HG02588 (cell line): Measurements from ENCODE around the gene THADA.
A peak's percentile ranks its signal among the peaks of the same experiment; 100 is the strongest.
"Not testable (repeated sequence)": the region's sequence is repeated elsewhere in the genome, so short reads cannot be mapped to it uniquely, and the experiment has no call there.

ENCODE experiments used
- ATAC-seq: cut with Tn5 transposase; IDR thresholded peaks from one replicate; pipeline ENCODE4 v1.9.1; 2021; ENCODE audit warnings: mild to moderate bottlenecking, moderate library complexity; ENCODE audit not compliant: unreplicated experiment

THADA gene

GRCh38 chr2:43284967-43285366 is 310.9 kb downstream of the THADA start:
- ATAC-seq: no peak

- not testable (repeated sequence) for ATAC-seq
Measured at GRCh38 chr2:43284347-43284746, 311.5 kb downstream of the THADA start.

- ATAC-seq: no peak
Measured at GRCh38 chr2:43280994-43281393, 314.8 kb downstream of the THADA start.

DNA sequence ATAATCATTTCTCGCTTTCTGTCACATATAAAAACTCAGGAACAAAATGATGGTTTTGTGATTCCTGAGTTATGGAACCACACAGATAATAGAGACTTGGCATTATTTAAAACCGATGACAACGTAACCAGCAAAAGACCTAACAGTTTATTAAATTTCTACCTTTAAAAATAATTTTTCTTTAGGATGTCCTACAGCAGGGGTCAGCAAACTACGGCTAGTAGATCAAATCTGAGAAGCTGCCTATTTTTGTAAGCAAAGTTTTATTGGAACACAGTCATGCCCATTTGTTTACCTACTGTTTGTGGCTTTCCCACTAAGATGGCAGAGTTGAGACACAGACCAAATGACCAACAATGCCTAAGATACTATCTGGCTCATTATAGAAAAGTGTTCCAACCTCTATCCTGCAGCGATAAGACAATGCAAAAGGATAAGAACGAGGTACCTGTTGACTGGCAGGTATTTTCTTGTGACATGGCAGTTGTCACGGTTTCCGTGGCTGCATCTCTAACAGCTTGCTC is 316.5 kb downstream of the THADA start:
- ATAC-seq: no peak

- no peak for ATAC-seq
Measured at GRCh38 chr2:43278564-43279220, 317.1 kb downstream of the THADA start.

- ATAC-seq: no peak
Measured at GRCh38 chr2:43276962-43277391, 318.9 kb downstream of the THADA start.

DNA sequence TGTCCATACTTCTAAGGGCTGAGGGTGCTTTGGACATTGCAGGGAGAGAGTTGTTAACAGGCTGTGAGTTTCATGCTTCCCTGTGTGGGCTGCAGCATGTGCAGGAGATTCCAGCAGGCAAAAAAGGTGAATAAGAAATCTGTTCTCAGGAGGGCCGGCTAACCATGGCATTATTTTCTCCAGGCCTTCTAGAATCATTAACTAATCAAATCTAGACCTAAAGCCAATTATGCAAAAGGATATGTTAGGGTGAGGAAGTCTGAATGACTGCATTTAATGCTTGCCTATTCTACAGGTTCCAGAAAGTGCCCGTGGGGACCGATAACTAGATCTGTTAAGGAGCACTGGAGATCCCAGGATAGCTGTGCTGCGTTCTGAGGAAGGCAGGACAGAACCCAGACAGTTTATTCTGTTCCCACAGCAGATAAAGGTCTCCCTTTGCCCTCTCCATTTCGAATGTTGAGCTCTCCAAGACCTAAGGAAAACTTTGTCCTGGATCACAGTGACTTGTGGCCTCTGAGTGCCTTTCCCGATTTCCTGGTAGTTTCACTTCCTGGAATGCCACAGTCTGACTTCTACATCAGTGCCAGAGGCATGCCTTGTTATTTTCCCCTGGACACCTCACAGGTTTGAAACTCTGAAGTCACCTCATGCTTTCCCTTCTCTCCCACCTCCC is 319.4 kb downstream of the THADA start:
- no peak for ATAC-seq

DNA sequence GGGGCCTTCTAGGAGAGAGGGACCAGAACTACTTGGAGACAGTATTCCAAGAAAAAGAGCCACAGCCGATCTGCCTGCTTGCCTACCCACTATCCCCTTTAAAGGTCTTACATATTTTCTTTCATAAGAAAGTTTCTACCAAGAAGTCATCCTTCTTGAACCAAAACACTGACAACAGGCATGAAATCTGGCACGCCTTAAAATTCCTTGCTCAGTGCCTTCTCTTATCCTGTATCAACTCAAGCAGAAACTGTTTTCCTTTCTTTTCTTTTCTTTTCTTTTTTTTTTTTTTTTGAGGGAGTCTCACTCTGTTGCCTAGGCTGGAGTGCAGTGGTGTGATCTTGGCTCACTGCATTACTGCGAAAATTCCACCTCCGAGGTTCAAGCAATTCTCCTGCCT is 321.1 kb downstream of the THADA start:
- ATAC-seq: no peak

DNA sequence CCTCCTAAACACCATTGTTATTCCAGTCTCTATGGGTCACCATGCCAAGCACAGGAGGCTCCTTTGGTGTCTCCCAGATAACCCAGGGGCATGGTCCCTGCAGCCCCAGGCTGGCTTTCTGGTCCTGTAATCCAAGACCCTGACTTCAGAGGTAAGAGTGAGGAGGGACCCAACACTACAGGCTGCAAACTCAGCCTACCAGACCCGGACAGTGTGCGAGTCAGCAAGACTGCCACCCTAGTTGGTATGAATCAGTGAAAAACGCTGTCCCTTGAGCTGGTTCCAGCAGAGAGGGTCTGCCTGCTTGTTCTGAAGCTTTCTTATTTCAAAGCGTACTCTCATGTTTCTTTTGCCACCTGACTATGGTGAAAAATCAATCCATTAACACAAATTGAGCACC is 321.8 kb downstream of the THADA start:
- no peak for ATAC-seq

GRCh38 chr2:43273529-43273928 is 322.3 kb downstream of the THADA start:
- ATAC-seq: peak; percentile 64

DNA sequence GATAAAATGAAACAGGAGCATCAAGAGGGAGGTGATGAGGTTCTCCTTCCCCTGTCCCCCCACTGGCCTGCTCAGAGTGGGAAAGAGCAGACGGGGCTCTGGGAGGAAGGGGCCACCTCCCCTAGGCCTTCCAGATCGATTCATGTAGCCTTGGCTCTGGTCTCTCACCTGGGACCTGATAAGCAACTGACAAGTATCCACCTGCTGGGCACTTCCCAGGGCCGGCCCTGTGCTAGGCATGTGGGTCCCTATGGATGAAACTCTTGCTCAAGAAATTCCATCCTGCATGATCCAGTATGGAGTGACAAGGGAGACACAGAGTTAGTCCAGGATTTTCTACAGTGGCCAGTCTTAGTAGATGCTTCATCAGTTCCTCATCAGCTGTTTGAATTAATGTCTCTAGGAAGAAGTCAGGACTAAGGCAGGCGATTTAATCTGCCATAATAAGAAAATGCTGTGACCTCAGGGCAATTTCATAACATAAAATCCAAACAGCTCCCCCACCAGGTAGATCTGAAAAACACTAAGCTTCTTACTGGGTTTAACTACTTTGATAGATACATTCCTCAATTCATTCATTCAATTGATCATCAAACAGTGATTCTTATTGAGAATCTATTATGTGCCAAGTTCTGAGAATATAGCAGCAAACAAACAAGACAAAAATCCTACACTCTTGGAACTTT is 324.8 kb downstream of the THADA start:
- no peak for ATAC-seq

DNA sequence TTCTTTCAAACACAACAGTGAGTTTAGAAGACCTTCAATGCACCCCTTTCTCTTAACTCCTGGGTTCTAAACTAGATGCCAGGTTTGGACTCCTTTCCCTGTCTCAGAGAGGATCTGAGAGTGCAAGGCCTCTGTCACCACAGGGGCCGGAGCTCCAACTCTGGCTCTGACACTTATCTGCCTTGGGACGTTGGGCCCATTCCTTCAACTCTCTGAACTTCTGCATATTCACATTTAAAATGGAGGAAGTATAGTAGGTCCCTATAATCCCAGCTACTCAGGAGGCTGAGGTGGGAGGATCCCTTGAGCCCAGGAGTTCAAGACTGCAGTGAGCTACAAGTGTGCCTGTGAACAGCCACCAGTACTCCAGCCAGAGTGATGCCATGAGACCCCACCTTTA is 325.4 kb downstream of the THADA start:
- no peak for ATAC-seq

- ATAC-seq: no peak
Measured at GRCh38 chr2:43269706-43270105, 326.1 kb downstream of the THADA start.

GRCh38 chr2:43269074-43269572 is 326.7 kb downstream of the THADA start:
- ATAC-seq: no peak

DNA sequence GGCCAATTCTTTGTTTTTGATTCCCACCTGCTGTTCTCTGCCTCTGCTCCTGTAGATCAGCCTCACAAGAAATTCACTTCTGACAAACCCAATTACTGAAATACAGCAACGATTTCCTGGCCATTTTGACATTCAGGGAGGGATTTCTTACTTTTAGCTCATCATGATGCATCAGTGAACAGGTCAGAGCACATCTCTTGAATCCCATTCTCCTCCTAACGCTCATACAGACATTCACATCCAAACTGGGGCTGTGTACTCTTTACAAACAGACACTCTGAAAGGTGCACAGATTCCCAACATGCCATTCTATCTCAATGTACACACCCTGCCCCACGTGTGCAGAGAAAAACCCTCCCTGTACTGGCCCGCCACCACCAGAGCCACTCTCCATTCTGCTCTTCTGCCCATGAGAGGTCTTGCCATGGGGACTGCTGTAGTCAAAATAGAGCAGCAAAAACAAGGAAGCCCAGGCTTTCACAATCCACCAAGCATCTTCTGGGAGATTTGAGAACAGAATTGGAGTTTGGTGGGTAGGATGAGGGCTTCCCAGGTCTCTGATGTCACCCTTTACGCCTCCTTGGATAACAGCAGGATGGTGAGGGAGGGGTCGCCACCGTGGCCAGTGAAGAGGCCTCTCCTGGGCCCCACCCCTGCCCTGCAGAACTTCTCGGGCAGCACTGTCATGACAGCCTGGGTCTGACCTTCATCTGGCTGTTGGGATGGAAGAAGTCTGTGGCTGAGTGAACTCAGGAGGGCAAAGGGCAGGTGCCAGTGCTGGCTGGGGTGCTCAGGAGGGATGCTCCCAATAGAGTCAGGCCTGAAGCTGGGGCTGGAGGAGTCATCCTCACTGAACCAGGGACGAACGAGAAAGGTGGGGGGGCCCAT is 327.5 kb downstream of the THADA start:
- ATAC-seq: no peak

GRCh38 chr2:43267381-43267780 is 328.5 kb downstream of the THADA start:
- ATAC-seq: no peak

GRCh38 chr2:43266711-43267111 is 329.1 kb downstream of the THADA start:
- no peak for ATAC-seq

DNA sequence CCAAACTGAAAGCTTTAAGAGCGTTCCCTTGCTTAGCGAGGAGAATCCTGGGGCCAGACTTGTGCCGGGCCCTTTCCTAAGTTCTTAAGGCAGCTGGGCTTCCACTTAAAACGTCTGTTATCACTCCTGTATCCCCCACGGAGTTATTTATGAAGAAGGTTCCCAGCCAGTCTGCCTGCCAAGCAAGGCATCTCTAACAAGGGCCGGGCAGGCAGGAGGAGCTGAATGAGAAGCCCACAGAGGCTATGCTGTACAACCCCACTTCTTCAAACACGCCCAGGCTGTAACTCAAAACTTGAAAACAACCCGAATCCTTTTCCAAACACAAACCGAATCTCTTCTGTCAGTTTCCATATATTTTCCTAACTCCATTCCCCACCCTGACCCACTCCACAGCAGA is 330.4 kb downstream of the THADA start:
- no peak for ATAC-seq

- no peak for ATAC-seq
Measured at GRCh38 chr2:43265001-43265400, 330.8 kb downstream of the THADA start.

- ATAC-seq: no peak
Measured at GRCh38 chr2:43262951-43263350, 332.9 kb downstream of the THADA start.

DNA sequence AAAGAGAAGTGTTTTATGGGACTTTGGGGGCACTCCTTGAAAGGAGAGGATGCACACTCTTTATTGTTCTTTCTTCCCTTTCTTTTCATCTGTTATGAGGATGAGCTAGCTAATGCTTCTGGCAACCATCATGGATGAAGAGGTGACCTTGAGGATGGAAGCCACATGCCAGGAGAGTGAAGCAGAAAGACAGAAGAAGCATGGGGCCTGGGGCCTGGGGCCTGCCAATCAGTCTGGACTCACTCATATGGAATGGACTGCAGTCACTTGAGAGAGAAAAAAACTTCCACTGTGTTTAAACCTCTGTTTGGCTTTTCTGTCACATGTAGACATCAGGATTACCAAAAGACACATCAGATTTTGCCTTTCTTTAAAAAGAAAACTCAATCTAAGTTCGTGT is 333.6 kb downstream of the THADA start:
- ATAC-seq: no peak
